GM10266 (cell line): ENCODE measurements around the gene COX7A1.
"Not testable (repeated sequence)": the region's sequence is repeated elsewhere in the genome, so short reads cannot be mapped to it uniquely, and the experiment has no call there.

Source experiments
- DNase-seq: peaks from one replicate; pipeline ENCODE4 v3.0.0; 2012; ENCODE audit errors: extremely low spot score
- TF ChIP-seq, protein P1 (sequence below): IDR thresholded peaks from 2 replicates; pipeline ENCODE4 v1.5.1; 2012; ENCODE audit warnings: mild to moderate bottlenecking, low read depth; ENCODE audit not compliant: control insufficient read depth, insufficient read depth; ENCODE audit errors: missing control alignments

The COX7A1 gene

DNA sequence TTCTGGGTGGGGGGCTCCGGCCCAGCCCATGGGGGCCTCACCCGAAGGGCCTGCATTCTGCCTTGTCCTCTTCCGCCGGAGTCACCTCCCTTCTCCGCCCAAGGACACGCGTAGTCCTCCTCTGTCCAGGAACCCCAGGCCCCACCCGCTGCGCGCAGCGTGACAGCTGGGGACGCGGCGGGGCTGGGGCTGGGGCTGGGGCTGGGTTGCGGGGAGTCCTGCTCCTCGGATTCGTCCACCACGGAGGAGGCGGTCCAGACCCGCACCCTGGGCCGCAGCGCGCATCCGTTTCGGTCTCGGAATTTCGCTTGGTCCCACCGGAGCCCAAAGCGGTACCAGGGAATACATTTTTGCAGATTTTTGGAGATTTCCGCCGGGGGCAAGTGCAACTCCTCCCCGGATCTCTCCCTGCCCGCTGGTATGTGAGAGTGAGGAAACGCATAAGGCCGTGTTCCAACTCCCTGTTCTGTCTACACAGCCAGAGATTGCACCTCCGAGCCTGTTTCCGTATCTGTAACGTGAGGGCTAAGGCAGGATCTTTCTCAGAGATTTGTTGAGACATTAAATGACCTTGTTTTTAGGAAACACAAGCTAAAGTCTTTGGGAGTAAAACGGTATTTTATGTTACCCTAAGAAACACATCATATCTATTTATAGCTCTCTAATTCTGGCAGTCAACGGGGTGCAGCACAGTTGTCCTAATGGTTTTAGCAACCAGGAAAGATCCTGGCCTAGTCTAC lies at the start of gene COX7A1:
COX7A1 (minus strand) TSS at position 96 of the 740 bp plus-strand sequence; CDS start at position 56, 40 bp downstream.
- TF ChIP-seq, protein P1, sequence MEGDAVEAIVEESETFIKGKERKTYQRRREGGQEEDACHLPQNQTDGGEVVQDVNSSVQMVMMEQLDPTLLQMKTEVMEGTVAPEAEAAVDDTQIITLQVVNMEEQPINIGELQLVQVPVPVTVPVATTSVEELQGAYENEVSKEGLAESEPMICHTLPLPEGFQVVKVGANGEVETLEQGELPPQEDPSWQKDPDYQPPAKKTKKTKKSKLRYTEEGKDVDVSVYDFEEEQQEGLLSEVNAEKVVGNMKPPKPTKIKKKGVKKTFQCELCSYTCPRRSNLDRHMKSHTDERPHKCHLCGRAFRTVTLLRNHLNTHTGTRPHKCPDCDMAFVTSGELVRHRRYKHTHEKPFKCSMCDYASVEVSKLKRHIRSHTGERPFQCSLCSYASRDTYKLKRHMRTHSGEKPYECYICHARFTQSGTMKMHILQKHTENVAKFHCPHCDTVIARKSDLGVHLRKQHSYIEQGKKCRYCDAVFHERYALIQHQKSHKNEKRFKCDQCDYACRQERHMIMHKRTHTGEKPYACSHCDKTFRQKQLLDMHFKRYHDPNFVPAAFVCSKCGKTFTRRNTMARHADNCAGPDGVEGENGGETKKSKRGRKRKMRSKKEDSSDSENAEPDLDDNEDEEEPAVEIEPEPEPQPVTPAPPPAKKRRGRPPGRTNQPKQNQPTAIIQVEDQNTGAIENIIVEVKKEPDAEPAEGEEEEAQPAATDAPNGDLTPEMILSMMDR = no peak
- no peak for DNase-seq

DNA sequence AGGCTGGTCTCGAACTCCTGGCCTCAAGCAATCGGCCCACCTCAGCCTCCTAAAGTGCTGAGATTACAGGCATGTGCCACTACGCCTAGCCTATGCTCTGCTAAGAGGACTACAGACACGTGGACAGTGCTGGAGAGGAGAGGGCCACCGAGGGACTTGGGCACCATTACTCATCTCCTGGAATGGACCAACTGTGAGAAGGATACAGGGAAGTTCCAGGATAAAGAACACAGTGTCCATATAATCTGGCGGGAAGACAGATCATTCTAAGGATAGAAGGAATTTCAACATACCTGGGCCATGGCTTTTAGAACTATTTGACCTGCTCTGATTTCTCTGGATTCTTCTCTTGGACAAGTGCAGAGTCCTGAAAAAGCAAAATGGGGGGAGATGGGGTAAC lies 49.4 kb upstream of the COX7A1 start:
- TF ChIP-seq, protein P1 = no peak
- DNase-seq = no peak

DNA sequence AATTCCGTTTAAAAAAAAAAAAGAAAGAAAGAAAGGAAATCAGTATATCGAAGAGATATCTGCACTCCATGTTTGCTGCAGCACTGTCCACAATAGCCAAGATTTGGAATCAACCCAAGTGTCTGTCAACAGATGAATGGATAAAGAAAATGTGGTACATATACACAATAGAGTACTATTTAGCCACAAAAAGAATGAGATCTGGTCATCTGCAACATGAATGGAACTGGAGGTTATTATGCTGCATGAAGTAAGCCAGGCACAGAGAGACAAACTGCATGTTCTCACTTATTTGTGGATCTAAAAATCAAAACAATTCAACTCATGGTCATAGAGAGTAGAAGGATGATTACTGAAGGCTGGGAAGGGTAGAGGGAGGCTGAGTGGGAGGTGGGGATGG lies 45.9 kb upstream of the COX7A1 start:
- no peak for DNase-seq
- TF ChIP-seq, protein P1 = no peak

DNA sequence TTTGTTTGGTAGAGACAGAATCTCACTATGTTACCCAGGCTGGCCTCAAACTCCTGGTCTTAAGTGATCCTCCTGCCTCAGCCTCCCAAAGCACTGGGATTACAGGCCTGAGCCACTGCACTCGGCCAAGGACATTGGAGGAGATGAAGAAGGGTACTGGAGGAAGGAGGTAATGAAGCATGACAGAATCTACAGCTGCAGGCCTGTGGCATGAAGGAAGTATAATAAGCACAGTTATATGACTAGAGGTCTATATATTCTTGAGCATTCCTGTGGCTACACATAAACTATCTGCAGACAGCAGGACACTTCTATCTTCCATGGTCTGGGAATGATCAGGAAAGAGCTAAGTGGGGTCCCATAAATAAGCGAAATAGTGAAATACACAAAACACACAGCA lies 44.0 kb upstream of the COX7A1 start:
- TF ChIP-seq, protein P1 = no peak

DNA sequence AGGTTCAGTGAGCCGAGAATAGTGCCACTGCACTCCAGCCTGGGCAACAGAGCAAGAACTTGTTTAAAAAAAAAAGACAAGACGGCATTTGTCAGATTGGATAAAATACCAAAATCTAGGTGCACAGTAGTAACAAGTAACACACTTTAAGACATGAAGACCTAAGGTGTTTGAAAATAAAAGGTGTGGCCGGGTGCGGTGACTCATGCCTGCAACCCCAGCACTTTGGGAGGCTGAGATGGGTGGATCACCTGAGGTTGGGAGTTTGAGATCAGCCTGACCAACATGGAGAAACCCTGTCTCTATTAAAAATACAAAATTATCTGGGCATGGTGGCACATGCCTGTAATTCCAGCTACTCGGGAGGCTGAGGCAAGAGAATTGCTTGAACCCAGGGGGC lies 34.5 kb upstream of the COX7A1 start:
- DNase-seq = not testable (repeated sequence)

More for the DNA sequence above, 44.0 kb upstream of the COX7A1 start:
- DNase-seq = no peak

DNA sequence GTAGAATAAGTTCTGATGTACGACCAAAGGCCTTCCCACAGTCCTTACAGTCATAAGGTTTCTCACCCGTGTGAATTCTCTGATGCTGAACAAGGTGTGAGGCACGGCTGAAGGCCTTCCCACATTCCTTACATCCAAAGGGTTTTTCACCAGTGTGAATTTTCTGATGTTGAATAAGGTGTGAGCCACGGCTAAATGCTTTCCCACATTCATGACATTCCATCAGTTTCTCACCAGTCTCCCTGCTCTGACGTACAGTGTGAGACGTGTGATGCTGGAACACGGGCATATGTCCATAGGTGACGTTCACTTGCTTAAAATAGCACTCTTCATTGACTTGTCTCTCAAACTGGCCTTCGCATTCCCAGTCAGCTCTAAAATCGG lies 31.0 kb upstream of the COX7A1 start:
- no peak for DNase-seq
- TF ChIP-seq, protein P1 = no peak

DNA sequence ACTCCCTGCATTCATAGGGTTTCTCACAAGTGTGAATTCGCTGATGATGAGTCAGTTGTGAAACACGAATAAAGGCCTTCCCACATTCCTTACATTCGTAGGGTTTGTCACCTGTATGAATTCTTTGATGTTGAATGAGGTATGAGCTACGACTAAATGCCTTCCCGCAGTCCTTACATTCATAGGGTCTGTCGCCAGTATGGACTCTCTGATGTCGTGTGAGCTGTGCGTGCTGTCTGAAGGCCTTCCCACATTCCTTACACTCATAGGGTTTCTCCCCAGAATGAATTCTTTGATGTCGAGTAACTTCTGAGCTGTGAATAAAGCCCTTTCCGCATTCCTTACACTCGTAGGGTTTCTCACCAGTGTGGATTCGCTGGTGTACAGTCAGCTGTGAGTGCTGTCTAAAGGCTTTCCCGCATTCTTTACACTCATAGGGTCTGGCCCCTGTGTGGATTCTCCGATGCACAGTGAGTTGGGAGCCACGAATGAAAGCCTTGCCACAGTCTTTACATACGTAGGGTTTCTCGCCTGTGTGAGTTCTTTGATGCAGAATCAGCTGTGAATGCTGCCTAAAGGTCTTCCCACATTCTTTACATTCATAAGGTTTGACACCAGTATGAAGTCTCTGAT lies 30.5 kb upstream of the COX7A1 start:
- no peak for DNase-seq
- TF ChIP-seq, protein P1 = no peak

DNA sequence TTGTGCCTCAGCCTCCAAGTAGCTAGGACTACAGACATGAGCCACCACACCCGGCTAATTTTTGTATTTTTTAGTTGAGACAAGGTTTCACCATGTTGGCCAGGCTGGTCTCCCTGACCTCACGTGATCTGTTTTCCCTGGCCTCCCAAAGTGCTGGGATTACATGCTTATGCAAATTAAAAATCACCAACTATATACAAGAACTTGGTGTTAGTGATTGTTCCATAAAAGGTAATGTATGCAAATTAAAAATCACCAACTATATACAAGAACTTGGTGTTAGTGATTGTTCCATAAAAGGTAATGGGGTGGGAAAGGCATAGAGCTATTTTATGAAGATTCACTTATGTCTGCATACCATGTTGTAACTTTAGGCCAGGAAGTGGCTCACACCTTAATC lies 26.8 kb upstream of the COX7A1 start:
- not testable (repeated sequence) for DNase-seq

DNA sequence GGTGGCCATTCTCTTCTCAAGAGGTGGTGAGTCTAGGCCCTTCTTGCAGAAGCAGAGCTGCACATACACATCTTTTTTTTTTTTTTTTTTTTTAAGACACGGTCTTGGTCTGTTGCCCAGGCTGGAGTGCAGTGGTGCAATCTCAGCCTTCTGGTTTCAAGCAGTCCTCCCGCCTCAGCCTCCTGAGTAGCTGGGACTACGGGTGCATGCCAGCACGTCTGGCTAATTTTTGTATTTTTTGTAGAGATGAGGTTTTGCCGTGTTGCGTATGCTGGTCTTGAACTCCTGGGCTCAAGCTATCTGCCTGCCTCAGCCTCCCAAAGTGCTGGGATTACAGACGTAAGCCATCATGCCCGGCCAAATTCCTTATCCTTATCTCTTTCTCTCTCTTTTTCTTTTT lies 21.6 kb upstream of the COX7A1 start:
- DNase-seq = not testable (repeated sequence)
